B cell (primary cell): ENCODE measurements around the gene USP34.

ENCODE experiments used
- CTCF ChIP-seq: fragments of 200-600 bp; IDR thresholded peaks from one replicate; pipeline ENCODE4 v1.8.0; 2022; ENCODE audit warnings: antibody characterized with exemption, mild to moderate bottlenecking
- EZH2 ChIP-seq: IDR thresholded peaks from 2 replicates; pipeline ENCODE4 v1.6.1; 2012; ENCODE audit warnings: borderline replicate concordance, low read depth, mild to moderate bottlenecking, moderate library complexity, low read length; ENCODE audit not compliant: insufficient read depth, poor library complexity, severe bottlenecking

- TF ChIP-seq CTCF (no peak), EZH2 (no peak)
Measured at GRCh38 chr2:61432990-61433389, 37.9 kb downstream of the USP34 start.
